DOHH2 (cell line): ENCODE measurements around the gene TACC2.

ENCODE experiments used
- H3F3A ChIP-seq: fragments of 200-600 bp; sonication (generic), shearing (Covaris generic); 2 replicates; pipeline ENCODE4 v1.6.0; 2016; ENCODE audit warnings: antibody characterized with exemption, mild to moderate bottlenecking; ENCODE audit not compliant: control insufficient read depth, insufficient read depth
- H3K27ac ChIP-seq: fragments of 200-600 bp; sonication (generic); 2 replicates; pipeline ENCODE4 v1.5.1; 2014; ENCODE audit warnings: low read depth, mild to moderate bottlenecking, low read length, moderate library complexity
- H3K27me3 ChIP-seq: fragments of 200-600 bp; sonication (generic); 2 replicates; pipeline ENCODE4 v1.6.1; 2014; ENCODE audit warnings: mild to moderate bottlenecking, low read length, mixed read lengths; ENCODE audit not compliant: control insufficient read depth
- H3K36me3 ChIP-seq: fragments of 200-600 bp; sonication (generic); 2 replicates; pipeline ENCODE4 v1.6.1; 2014; ENCODE audit warnings: mild to moderate bottlenecking, low read length, moderate library complexity, mixed read lengths; ENCODE audit not compliant: control insufficient read depth
- H3K4me1 ChIP-seq: fragments of 200-600 bp; sonication (generic); 2 replicates; pipeline ENCODE4 v1.6.1; 2014; ENCODE audit warnings: mild to moderate bottlenecking, low read length, mixed read lengths; ENCODE audit not compliant: control insufficient read depth
- H3K4me2 ChIP-seq: fragments of 200-600 bp; sonication (generic); 2 replicates; pipeline ENCODE4 v1.6.0; 2014; ENCODE audit warnings: mild to moderate bottlenecking, low read length, moderate library complexity
- H3K4me3 ChIP-seq: fragments of 200-600 bp; sonication (generic); 2 replicates; pipeline ENCODE4 v1.5.1; 2014; ENCODE audit warnings: mild to moderate bottlenecking, low read length, mixed read lengths
- H3K79me2 ChIP-seq: fragments of 200-600 bp; sonication (generic); 2 replicates; pipeline ENCODE4 v1.6.1; 2014; ENCODE audit warnings: mild to moderate bottlenecking, low read length, mixed read lengths; ENCODE audit not compliant: control insufficient read depth
- H3K9me2 ChIP-seq: fragments of 200-600 bp; sonication (generic); replicated peaks from 2 replicates; pipeline ENCODE4 v1.6.1; 2014; ENCODE audit warnings: mild to moderate bottlenecking, low read length, mixed read lengths; ENCODE audit not compliant: control insufficient read depth
- H3K9me3 ChIP-seq: fragments of 200-600 bp; sonication (generic); 2 replicates; pipeline ENCODE4 v1.6.1; 2014; ENCODE audit warnings: antibody characterized with exemption, low read length, mixed read lengths; ENCODE audit not compliant: control insufficient read depth, insufficient read depth
- H4K20me1 ChIP-seq: fragments of 200-600 bp; sonication (generic); 2 replicates; pipeline ENCODE4 v1.6.0; 2014; ENCODE audit warnings: low read depth, mild to moderate bottlenecking, antibody characterized with exemption, low read length, moderate library complexity; ENCODE audit not compliant: control insufficient read depth, insufficient read depth
- CTCF ChIP-seq: fragments of 200-600 bp; sonication (generic); IDR thresholded peaks from one replicate; pipeline ENCODE4 v1.5.1; 2014; ENCODE audit warnings: antibody characterized with exemption, mild to moderate bottlenecking, low read depth, low read length; ENCODE audit not compliant: poor library complexity, severe bottlenecking
- EZH2phosphoT487 ChIP-seq: fragments of 200-600 bp; sonication (generic); IDR thresholded peaks from 2 replicates; pipeline ENCODE4 v1.6.1; 2017; ENCODE audit warnings: borderline replicate concordance, mild to moderate bottlenecking, antibody characterized with exemption, low read length, moderate library complexity, mixed read lengths

Gene TACC2

GRCh38 chr10:122191936-122192541 is 203.1 kb downstream of the TACC2 start:
- no peaks in the 10 kb centered on the region for H3K9me2 ChIP-seq
- H4K20me1 ChIP-seq, result no peaks in the 10 kb centered on the region
- no peak overlapping the region for H3K4me3 ChIP-seq
- no peaks in the 10 kb centered on the region for H3F3A ChIP-seq
- H3K27ac ChIP-seq, result no peak overlapping the region
- no peak for TF ChIP-seq CTCF
- TF ChIP-seq EZH2phosphoT487, result no peak
- H3K4me2 ChIP-seq, result no peak overlapping the region
- H3K4me1 ChIP-seq, result no peaks in the 10 kb centered on the region
- H3K79me2 ChIP-seq, result no peaks in the 10 kb centered on the region
- no peaks in the 10 kb centered on the region for H3K36me3 ChIP-seq
- H3K27me3 ChIP-seq, result no peaks in the 10 kb centered on the region
- H3K9me3 ChIP-seq, result no peaks in the 10 kb centered on the region

- Histone ChIP-seq H3K79me2 (no peaks in the 10 kb centered on the region), H3K27ac (no peak overlapping the region)
Observed at GRCh38 chr10:122194251-122194650, 205.3 kb downstream of the TACC2 start.

GRCh38 chr10:122196218-122196617 is 207.3 kb downstream of the TACC2 start:
- Histone ChIP-seq H3K4me1 (no peaks in the 10 kb centered on the region), H3K9me2 (no peaks in the 10 kb centered on the region), H3F3A (no peaks in the 10 kb centered on the region), H3K27ac (no peak overlapping the region), H3K27me3 (no peaks in the 10 kb centered on the region), H3K36me3 (no peaks in the 10 kb centered on the region), H3K4me3 (no peak overlapping the region), H3K9me3 (no peaks in the 10 kb centered on the region), H3K79me2 (no peaks in the 10 kb centered on the region), H3K4me2 (no peak overlapping the region), H4K20me1 (no peaks in the 10 kb centered on the region)
- TF ChIP-seq CTCF (no peak), EZH2phosphoT487 (no peak)

More at GRCh38 chr10:122194251-122194650, 205.3 kb downstream of the TACC2 start:
- Histone ChIP-seq H3K36me3 (no peaks in the 10 kb centered on the region), H3K4me1 (no peaks in the 10 kb centered on the region), H3K9me3 (no peaks in the 10 kb centered on the region), H3K4me2 (no peak overlapping the region), H3K9me2 (no peaks in the 10 kb centered on the region), H4K20me1 (no peaks in the 10 kb centered on the region), H3F3A (no peaks in the 10 kb centered on the region), H3K4me3 (no peak overlapping the region), H3K27me3 (no peaks in the 10 kb centered on the region)
- TF ChIP-seq EZH2phosphoT487, result no peak
- no peak for TF ChIP-seq CTCF
